ENCODE measurements around the gene NPEPL1. TPM values are rescaled to one million over a fixed set of nuclear protein-coding genes. Genes with fewer than 3 reads are reported as not detected.
A peak's percentile ranks its signal among the peaks of the same experiment; 100 is the strongest.

NPEPL1 gene
- total and polyA plus RNA-seq, 2 of the 8 experiments (the other 6 are each of a cell fraction or from before 2014, with no cell fraction given): 12.4 to 26.8 TPM

- peaks cover 25 to 63% of the 10 kb centered on the region in 2 experiments for H3K79me2 ChIP-seq (ENCODE audit: control insufficient read depth in 1 of 2, insufficient read depth in 2 of 2, low read length in 2 of 2)
- peaks cover 9 to 12% (median 11%) of the 10 kb centered on the region in 4 experiments; a peak in 6 of 7 replicates for H3K4me1 ChIP-seq (replicated peaks in 1 of 4; ENCODE audit: control insufficient read depth in 3 of 4, insufficient read depth in 4 of 4, low read length in 3 of 4)
- peak overlapping the region; percentile 63 to 90 (median 82) for H3K4me3 ChIP-seq (ENCODE audit: extremely low read depth in 1 of 4, insufficient read depth in 2 of 4, low read depth in 3 of 4, low read length in 4 of 4)
- peak overlapping the region; percentile 85 for H4K5ac ChIP-seq (ENCODE audit: insufficient read length, low read depth, low read length)
- peak overlapping the region; percentile 86 for H2BK120ac ChIP-seq (replicated peaks; ENCODE audit: low read depth, low read length)
- H4K91ac ChIP-seq (replicated peaks; ENCODE audit: insufficient read length, low read length): peak overlapping the region; percentile 84
- peak overlapping the region; percentile 71 for H3K4ac ChIP-seq (replicated peaks; ENCODE audit: insufficient read length, low read depth, low read length)
- ChIA-PET CTCF (ENCODE audit: partially characterized antibody) (interaction anchor here (0.6 to 3.0 kb wide), 6 partner anchors 16 to 735 kb away, joined by 3 to 34 read pairs (median 3); no protein-coding TSS in a partner anchor), POLR2A (ENCODE audit: partially characterized antibody) (interaction anchor here (0.6 to 11.7 kb wide), 19 partner anchors 9 to 382 kb away, joined by 3 to 242 read pairs (median 10); partner anchors contain the start of genes APCDD1L, GNAS and NPEPL1)
- H3K9ac ChIP-seq (replicated peaks in 1 of 4; ENCODE audit: extremely low read depth in 1 of 4, low read depth in 3 of 4, low read length in 3 of 4): peak overlapping the region; percentile 39 to 77 (median 70)
- peaks cover 0 to 3% (median 0%) of the 10 kb centered on the region in 4 experiments; a peak in 2 of 7 replicates for H3K27me3 ChIP-seq (replicated peaks in 1 of 4; ENCODE audit: control insufficient read depth in 3 of 4, extremely low read depth in 1 of 4, insufficient read depth in 3 of 4, low read length in 3 of 4)
- no peaks in the 10 kb centered on the region for H3K79me1 ChIP-seq (ENCODE audit: low read depth, low read length)
- peak overlapping the region; percentile 51 for H2BK12ac ChIP-seq (ENCODE audit: low read depth, low read length)
- no peak for TF ChIP-seq RAD21 (IDR thresholded peaks at IDR 0.05 in 1 of 2, conservative IDR thresholded peaks at IDR 0.05 in 1 of 2; ENCODE audit: low read depth in 2 of 2, low read length in 2 of 2)
- TF ChIP-seq KDM1A (IDR thresholded peaks at IDR 0.05; ENCODE audit: borderline replicate concordance, low read length): no peak
- no peak for TF ChIP-seq CREB1 (IDR thresholded peaks at IDR 0.05)
- TF ChIP-seq POLR2AphosphoS5 (IDR thresholded peaks at IDR 0.05; ENCODE audit: low read depth, low read length): 0 out of 2 replicates have a peak, but pooled peaks have one; percentile 6
- TF ChIP-seq TAF1 (IDR thresholded peaks at IDR 0.05; ENCODE audit: low read depth, low read length): no peak; the same call in 1 of the 2 replicates
- TF ChIP-seq BCL11A (IDR thresholded peaks at IDR 0.05; ENCODE audit: low read depth in 2 of 2, low read length in 2 of 2): no peak
- no peak overlapping the region for H2BK20ac ChIP-seq (ENCODE audit: low read length)
- H3K23me2 ChIP-seq (ENCODE audit: low read depth, low read length): peaks cover 19% of the 10 kb centered on the region
- H3K23ac ChIP-seq (ENCODE audit: insufficient read length): no peak overlapping the region
- FAIRE-seq (no peak), DNase-seq (ENCODE audit: low read depth in 1 of 2, low spot score in 2 of 2) (no peak)
- H2BK15ac ChIP-seq (ENCODE audit: low read length): no peak overlapping the region
- H3K36me3 ChIP-seq (ENCODE audit: control insufficient read depth in 2 of 4, insufficient read depth in 4 of 4, low read length in 3 of 4): peaks cover 0 to 3% (median 0%) of the 10 kb centered on the region in 4 experiments; a peak in 1 of 8 replicates
- H3K14ac ChIP-seq (ENCODE audit: insufficient read length): no peak overlapping the region
- peak overlapping the region; percentile 86 to 91 for H3K4me2 ChIP-seq (ENCODE audit: insufficient read depth in 1 of 2, low read depth in 2 of 2, low read length in 2 of 2)
- H2AFZ ChIP-seq (ENCODE audit: low read length): no peak overlapping the region
- 4% methylated on average over 12 of the region's 12 CpGs; no CpG with 5 or more reads in 1 of the 2 experiments for WGBS, 2 experiments (ENCODE audit: extremely low coverage in 1 of 2, insufficient coverage in 1 of 2, insufficient read length in 1 of 2, insufficient replicate concordance in 2 of 2, low coverage in 1 of 2, low lambda C conversion rate in 2 of 2, missing lambda C conversion rate in 1 of 2)
- H3K56ac ChIP-seq (replicated peaks; ENCODE audit: insufficient read length, low read depth, low read length): peak overlapping the region; percentile 66
- H3K9me3 ChIP-seq (ENCODE audit: insufficient read depth in 2 of 2, low read depth in 1 of 2, low read length in 1 of 2): no peaks in the 10 kb centered on the region
- H2AK5ac ChIP-seq (ENCODE audit: low read depth, low read length): no peak overlapping the region
- peak overlapping the region; percentile 76 for H2BK5ac ChIP-seq (ENCODE audit: low read depth, low read length)
- peak overlapping the region; percentile 86 for H3K27ac ChIP-seq (ENCODE audit: low read depth, low read length)
- H4K8ac ChIP-seq (ENCODE audit: extremely low read depth, insufficient read depth, low read length): 0 out of 2 replicates have a peak overlapping the region, but pooled peaks have one; percentile 46
- H4K20me1 ChIP-seq (replicated peaks in 1 of 2; ENCODE audit: control insufficient read depth in 1 of 2, insufficient read depth in 2 of 2, low read length in 2 of 2): no peaks in the 10 kb centered on the region
- peak overlapping the region; percentile 93 for H3K18ac ChIP-seq (ENCODE audit: extremely low read depth, low read length)
Measured at GRCh38 chr20:58652606-58653294, 39.9 kb upstream of the NPEPL1 start.

Measured in H1 (cell line).